DOHH2 (cell line): Measurements from ENCODE around the gene TGFBR3L.
A peak's percentile ranks its signal among the peaks of the same experiment; 100 is the strongest.
"Not testable (repeated sequence)": the region's sequence is repeated elsewhere in the genome, so short reads cannot be mapped to it uniquely, and the experiment has no call there.

Experiments
- H3F3A ChIP-seq: fragments of 200-600 bp; sonication (generic), shearing (Covaris generic); 2 replicates; pipeline ENCODE4 v1.6.0; 2016; ENCODE audit warnings: antibody characterized with exemption, mild to moderate bottlenecking; ENCODE audit not compliant: control insufficient read depth, insufficient read depth
- H3K27ac ChIP-seq: fragments of 200-600 bp; sonication (generic); 2 replicates; pipeline ENCODE4 v1.5.1; 2014; ENCODE audit warnings: low read depth, mild to moderate bottlenecking, low read length, moderate library complexity
- H3K27me3 ChIP-seq: fragments of 200-600 bp; sonication (generic); 2 replicates; pipeline ENCODE4 v1.6.1; 2014; ENCODE audit warnings: mild to moderate bottlenecking, low read length, mixed read lengths; ENCODE audit not compliant: control insufficient read depth
- H3K36me3 ChIP-seq: fragments of 200-600 bp; sonication (generic); 2 replicates; pipeline ENCODE4 v1.6.1; 2014; ENCODE audit warnings: mild to moderate bottlenecking, low read length, moderate library complexity, mixed read lengths; ENCODE audit not compliant: control insufficient read depth
- H3K4me1 ChIP-seq: fragments of 200-600 bp; sonication (generic); 2 replicates; pipeline ENCODE4 v1.6.1; 2014; ENCODE audit warnings: mild to moderate bottlenecking, low read length, mixed read lengths; ENCODE audit not compliant: control insufficient read depth
- H3K4me2 ChIP-seq: fragments of 200-600 bp; sonication (generic); 2 replicates; pipeline ENCODE4 v1.6.0; 2014; ENCODE audit warnings: mild to moderate bottlenecking, low read length, moderate library complexity
- H3K4me3 ChIP-seq: fragments of 200-600 bp; sonication (generic); 2 replicates; pipeline ENCODE4 v1.5.1; 2014; ENCODE audit warnings: mild to moderate bottlenecking, low read length, mixed read lengths
- H3K79me2 ChIP-seq: fragments of 200-600 bp; sonication (generic); 2 replicates; pipeline ENCODE4 v1.6.1; 2014; ENCODE audit warnings: mild to moderate bottlenecking, low read length, mixed read lengths; ENCODE audit not compliant: control insufficient read depth
- H3K9me2 ChIP-seq: fragments of 200-600 bp; sonication (generic); replicated peaks from 2 replicates; pipeline ENCODE4 v1.6.1; 2014; ENCODE audit warnings: mild to moderate bottlenecking, low read length, mixed read lengths; ENCODE audit not compliant: control insufficient read depth
- H3K9me3 ChIP-seq: fragments of 200-600 bp; sonication (generic); 2 replicates; pipeline ENCODE4 v1.6.1; 2014; ENCODE audit warnings: antibody characterized with exemption, low read length, mixed read lengths; ENCODE audit not compliant: control insufficient read depth, insufficient read depth
- H4K20me1 ChIP-seq: fragments of 200-600 bp; sonication (generic); 2 replicates; pipeline ENCODE4 v1.6.0; 2014; ENCODE audit warnings: low read depth, mild to moderate bottlenecking, antibody characterized with exemption, low read length, moderate library complexity; ENCODE audit not compliant: control insufficient read depth, insufficient read depth
- EZH2phosphoT487 ChIP-seq: fragments of 200-600 bp; sonication (generic); IDR thresholded peaks from 2 replicates; pipeline ENCODE4 v1.6.1; 2017; ENCODE audit warnings: borderline replicate concordance, mild to moderate bottlenecking, antibody characterized with exemption, low read length, moderate library complexity, mixed read lengths
- TF ChIP-seq, protein P1 (sequence below): fragments of 200-600 bp; sonication (generic); IDR thresholded peaks from one replicate; pipeline ENCODE4 v1.5.1; 2014; ENCODE audit warnings: antibody characterized with exemption, mild to moderate bottlenecking, low read depth, low read length; ENCODE audit not compliant: poor library complexity, severe bottlenecking

The TGFBR3L gene

GRCh38 chr19:7916103-7916954 is 1.7 kb downstream of the TGFBR3L start:
- Histone ChIP-seq H3K27ac (no peak overlapping the region), H3K36me3 (peaks cover 9% of the 10 kb centered on the region)
- TF ChIP-seq, protein P1, sequence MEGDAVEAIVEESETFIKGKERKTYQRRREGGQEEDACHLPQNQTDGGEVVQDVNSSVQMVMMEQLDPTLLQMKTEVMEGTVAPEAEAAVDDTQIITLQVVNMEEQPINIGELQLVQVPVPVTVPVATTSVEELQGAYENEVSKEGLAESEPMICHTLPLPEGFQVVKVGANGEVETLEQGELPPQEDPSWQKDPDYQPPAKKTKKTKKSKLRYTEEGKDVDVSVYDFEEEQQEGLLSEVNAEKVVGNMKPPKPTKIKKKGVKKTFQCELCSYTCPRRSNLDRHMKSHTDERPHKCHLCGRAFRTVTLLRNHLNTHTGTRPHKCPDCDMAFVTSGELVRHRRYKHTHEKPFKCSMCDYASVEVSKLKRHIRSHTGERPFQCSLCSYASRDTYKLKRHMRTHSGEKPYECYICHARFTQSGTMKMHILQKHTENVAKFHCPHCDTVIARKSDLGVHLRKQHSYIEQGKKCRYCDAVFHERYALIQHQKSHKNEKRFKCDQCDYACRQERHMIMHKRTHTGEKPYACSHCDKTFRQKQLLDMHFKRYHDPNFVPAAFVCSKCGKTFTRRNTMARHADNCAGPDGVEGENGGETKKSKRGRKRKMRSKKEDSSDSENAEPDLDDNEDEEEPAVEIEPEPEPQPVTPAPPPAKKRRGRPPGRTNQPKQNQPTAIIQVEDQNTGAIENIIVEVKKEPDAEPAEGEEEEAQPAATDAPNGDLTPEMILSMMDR: no peak
- TF ChIP-seq EZH2phosphoT487: peak; percentile 8; the same call in 1 of the 2 replicates

DNA sequence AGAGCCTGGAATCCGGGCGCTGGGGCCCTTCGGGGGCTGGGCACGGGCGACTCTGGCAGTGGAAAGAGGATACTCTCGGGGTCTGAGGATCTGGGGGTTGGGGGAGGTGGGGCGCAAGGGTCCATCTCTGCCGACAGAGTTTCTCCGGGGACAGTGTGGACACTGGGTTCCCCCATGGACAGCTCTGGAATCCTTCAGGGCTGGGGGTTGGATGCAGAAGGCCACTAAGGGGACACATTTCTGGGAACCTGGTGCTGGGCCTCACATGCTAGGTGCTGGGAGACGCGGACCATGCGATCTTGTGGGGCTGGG is 2.3 kb downstream of the TGFBR3L start:
- Histone ChIP-seq H3K27me3 (peaks cover 41% of the 10 kb centered on the region), H4K20me1 (peaks cover 4% of the 10 kb centered on the region; the same call in 1 of the 2 replicates), H3K4me3 (peak overlapping the region; percentile 47), H3K4me1 (peaks cover 47% of the 10 kb centered on the region), H3F3A (peaks cover 2% of the 10 kb centered on the region; the same call in 1 of the 2 replicates), H3K9me3 (no peaks in the 10 kb centered on the region), H3K79me2 (no peaks in the 10 kb centered on the region), H3K36me3 (peaks cover 3% of the 10 kb centered on the region; the same call in 1 of the 2 replicates), H3K4me2 (peak overlapping the region; percentile 58), H3K9me2 (no peaks in the 10 kb centered on the region), H3K27ac (no peak overlapping the region)
- TF ChIP-seq, protein P1: no peak
- no peak for TF ChIP-seq EZH2phosphoT487

More at GRCh38 chr19:7916103-7916954, 1.7 kb downstream of the TGFBR3L start:
- no peaks in the 10 kb centered on the region for H3K9me2 ChIP-seq
- H3K79me2 ChIP-seq: no peaks in the 10 kb centered on the region
- H4K20me1 ChIP-seq: peaks cover 3% of the 10 kb centered on the region; the same call in 1 of the 2 replicates
- H3K4me1 ChIP-seq: peaks cover 43% of the 10 kb centered on the region
- H3K4me3 ChIP-seq: peak overlapping the region; percentile 47
- H3K4me2 ChIP-seq: peak overlapping the region; percentile 58
- peaks cover 2% of the 10 kb centered on the region; the same call in 1 of the 2 replicates for H3F3A ChIP-seq
- H3K9me3 ChIP-seq: no peaks in the 10 kb centered on the region
- H3K27me3 ChIP-seq: peaks cover 41% of the 10 kb centered on the region

DNA sequence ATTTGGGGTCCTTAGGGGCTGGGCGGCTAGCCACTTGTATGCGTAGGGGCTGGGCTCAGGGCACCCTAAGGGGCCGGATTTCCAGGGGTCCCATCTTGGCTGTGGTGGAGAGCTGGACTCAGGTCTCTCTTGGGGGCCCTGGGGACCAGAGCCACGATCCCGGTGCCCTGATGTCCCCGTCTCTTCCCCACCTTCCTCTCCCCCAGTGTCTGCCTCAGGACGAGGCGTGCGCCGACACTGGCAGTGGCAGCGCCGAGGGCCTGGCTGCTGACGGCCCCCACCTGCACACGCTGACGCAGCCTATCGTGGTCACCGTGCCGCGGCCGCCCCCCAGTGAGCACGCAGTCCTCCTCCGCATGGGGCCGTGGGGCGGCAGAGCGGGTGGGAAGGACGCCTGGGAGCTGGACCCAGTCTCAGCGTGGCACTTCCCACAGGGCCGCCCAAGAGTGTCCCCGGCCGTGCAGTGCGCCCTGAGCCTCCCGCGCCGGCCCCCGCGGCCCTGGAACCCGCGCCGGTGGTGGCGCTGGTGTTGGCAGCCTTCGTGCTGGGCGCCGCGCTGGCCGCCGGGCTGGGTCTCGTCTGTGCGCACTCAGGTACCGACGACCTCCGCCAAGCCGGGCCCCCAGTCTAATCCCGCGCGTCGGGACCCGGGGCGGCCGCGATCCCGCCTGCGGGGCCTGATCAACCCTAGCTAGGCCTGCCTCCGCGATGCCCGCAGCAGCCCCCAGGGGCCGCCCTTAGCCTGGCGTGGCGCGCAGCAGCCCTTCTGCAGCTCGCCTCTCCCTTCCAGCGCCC is 2.8 kb downstream of the TGFBR3L start:
- H3K27ac ChIP-seq: no peak overlapping the region
- no peaks in the 10 kb centered on the region for H3K79me2 ChIP-seq
- peaks cover 41% of the 10 kb centered on the region for H3K27me3 ChIP-seq
- H3K4me3 ChIP-seq: peak overlapping the region; percentile 47
- H4K20me1 ChIP-seq: peaks cover 4% of the 10 kb centered on the region; the same call in 1 of the 2 replicates
- peak overlapping the region; percentile 58 for H3K4me2 ChIP-seq
- no peaks in the 10 kb centered on the region for H3K9me2 ChIP-seq
- peaks cover 2% of the 10 kb centered on the region; the same call in 1 of the 2 replicates for H3F3A ChIP-seq
- 0 out of 2 replicates have a peak, but pooled peaks cover under 1% of the 10 kb centered on the region for H3K36me3 ChIP-seq
- no peaks in the 10 kb centered on the region for H3K9me3 ChIP-seq
- peaks cover 47% of the 10 kb centered on the region for H3K4me1 ChIP-seq
- no peak for TF ChIP-seq EZH2phosphoT487
- TF ChIP-seq, protein P1: peak; percentile 45

DNA sequence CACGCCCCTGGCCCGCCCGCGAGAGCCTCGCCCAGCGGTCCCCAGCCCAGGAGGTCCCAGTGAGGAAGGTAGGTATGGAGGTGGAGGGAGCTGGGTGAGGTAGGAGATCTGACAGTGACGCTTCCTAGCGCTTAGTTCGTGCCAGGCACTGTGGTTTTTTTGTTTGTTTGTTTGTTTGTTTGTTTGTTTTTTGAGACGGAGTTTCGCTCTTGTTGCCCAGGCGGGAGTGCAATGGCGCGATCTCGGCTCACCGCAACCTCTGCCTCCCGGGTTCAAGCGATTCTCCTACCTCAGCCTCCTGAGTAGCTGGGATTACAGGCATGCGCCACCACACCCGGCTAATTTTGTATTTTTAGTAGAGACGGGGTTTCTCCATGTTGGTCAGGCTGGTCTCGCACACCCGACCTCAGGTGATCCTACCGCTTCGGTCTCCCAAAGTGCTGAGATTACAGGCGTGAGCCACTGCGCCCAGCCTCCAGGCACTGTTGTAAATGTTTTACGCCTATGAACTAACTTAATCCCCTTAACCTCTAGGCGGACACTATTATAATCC is 3.5 kb downstream of the TGFBR3L start:
- not testable (repeated sequence) for H3F3A ChIP-seq, H3K79me2 ChIP-seq, H3K4me3 ChIP-seq, H3K27ac ChIP-seq, H4K20me1 ChIP-seq, H3K9me2 ChIP-seq, H3K9me3 ChIP-seq, H3K36me3 ChIP-seq
- peak overlapping the region; percentile 58; the same call in 1 of the 2 replicates for H3K4me2 ChIP-seq
- H3K27me3 ChIP-seq: peaks cover 41% of the 10 kb centered on the region
- peaks cover 47% of the 10 kb centered on the region for H3K4me1 ChIP-seq
